T47D (cell line): ENCODE measurements around the gene FNBP1L.

ENCODE experiments used
- DNase-seq, 2 experiments: peaks; one replicate each; pipeline versions ENCODE4 v3.0.0 to v3.0.0-alpha.2; 2011 to 2012; ENCODE audit warnings: low read depth in 1 of 2, low spot score in 1 of 2
- JUND ChIP-seq: IDR thresholded peaks from 2 replicates; pipeline ENCODE4 v1.6.1; 2012; ENCODE audit warnings: low read depth
- in situ Hi-C: cut with HindIII; loops from 2 replicates; pipeline ENCODE4 v1.10.0; 2016; ENCODE audit warnings: low sequenced_read_pairs, low pct_unique_long_range_greater_than_20kb

Gene FNBP1L

GRCh38 chr1:93483200-93483599 lies 35.3 kb downstream of the FNBP1L start:
- DNase-seq: no peak
- in situ Hi-C loops: no loop called here
- TF ChIP-seq JUND: no peak

DNA sequence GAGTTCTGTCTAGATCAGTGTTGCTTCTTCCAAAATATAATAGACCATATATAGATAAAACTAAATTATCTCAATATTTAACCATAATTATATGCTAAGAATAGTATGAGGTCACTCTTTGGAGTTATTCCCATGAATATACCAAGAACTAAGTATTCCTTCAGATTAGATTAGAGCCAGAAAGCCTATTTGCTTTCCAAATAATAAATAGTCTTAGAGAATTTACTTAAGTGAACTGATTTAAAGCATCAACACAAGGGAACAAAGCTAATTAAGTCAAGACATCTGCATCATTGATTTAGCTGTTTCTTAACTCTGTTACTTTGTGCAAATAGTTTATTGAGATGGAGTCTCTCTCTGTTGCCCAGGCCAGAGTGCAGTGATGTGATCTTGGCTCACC lies 35.7 kb downstream of the FNBP1L start:
- in situ Hi-C loops: no loop called here
- no peak for DNase-seq
- TF ChIP-seq JUND: no peak

DNA sequence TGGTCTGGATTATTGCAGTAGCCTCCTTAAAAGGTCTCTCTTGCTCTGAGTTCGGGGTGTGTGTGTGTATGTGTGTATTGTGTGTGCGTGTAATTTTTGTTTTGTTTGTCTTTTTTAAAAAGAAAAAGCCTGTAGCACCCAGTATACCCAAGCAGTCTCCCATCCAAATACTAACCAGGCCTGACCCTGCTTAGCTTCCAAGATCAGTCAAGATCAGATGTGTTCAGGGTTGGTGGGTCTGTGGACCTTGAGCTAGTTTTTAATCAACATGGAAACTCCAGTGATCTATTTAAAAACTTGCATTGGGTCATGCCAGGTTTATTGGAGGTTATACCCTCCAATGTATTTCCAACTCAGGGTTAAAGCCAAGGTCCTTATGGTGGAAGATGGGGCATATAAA lies 40.3 kb downstream of the FNBP1L start:
- DNase-seq: no peak
- TF ChIP-seq JUND: no peak
- in situ Hi-C loops: no loop called here

- TF ChIP-seq JUND: no peak
- DNase-seq: no peak
- in situ Hi-C loops: no loop called here
Measured at GRCh38 chr1:93489756-93490155, 41.8 kb downstream of the FNBP1L start.

- in situ Hi-C loops: no loop called here
- no peak for TF ChIP-seq JUND
- no peak for DNase-seq
Measured at GRCh38 chr1:93490357-93490756, 42.4 kb downstream of the FNBP1L start.

GRCh38 chr1:93495911-93496310 lies 48.0 kb downstream of the FNBP1L start:
- DNase-seq: no peak
- TF ChIP-seq JUND: no peak
- in situ Hi-C loops: no loop called here

- in situ Hi-C loops: no loop called here
- no peak for TF ChIP-seq JUND
- DNase-seq: no peak
Measured at GRCh38 chr1:93496520-93496919, 48.6 kb downstream of the FNBP1L start.

GRCh38 chr1:93499075-93499474 lies 51.2 kb downstream of the FNBP1L start:
- TF ChIP-seq JUND: no peak
- in situ Hi-C loops: no loop called here
- DNase-seq: no peak

DNA sequence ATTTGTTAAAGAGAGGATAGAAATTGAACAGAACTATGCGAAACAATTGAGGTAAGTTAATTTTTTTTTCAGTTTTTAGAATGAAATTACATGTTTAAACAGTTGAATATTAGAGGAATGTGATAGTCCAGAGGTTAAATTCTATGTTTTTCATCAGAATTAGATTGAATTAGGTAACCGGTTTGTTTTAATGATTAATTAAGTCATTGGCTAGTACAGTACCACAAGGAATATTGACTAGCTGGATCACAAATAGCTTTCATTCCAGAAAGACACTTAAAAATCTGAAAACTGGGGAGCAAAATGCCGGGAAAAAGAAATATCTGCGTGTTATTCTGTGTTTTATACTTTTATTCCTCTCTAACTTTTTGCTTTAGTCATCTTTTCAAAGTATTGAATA lies 51.6 kb downstream of the FNBP1L start:
- TF ChIP-seq JUND: no peak
- in situ Hi-C loops: no loop called here
- no peak for DNase-seq

DNA sequence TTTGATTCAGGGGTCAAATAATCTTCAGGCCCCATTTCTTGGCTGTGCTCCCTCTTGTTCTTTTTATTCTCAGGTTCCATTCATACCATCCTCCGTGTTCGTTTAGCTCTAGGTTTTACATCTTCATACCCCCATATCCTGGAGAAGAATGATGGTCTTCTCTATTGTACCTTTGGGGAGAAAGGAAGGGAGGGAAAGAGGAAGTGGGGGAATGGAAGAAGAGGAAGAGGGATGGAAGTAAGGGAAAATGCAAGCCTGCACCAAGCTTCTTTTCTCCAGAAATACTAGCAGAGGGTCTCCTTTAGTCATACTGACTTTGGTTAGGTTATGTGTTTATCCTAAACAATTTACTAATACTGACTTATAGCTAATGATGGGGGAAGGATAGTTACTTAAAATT lies 52.4 kb downstream of the FNBP1L start:
- in situ Hi-C loops: no loop called here
- no peak for TF ChIP-seq JUND
- no peak for DNase-seq

GRCh38 chr1:93501399-93501798 lies 53.5 kb downstream of the FNBP1L start:
- no peak for TF ChIP-seq JUND
- in situ Hi-C loops: no loop called here

GRCh38 chr1:93501829-93502369 lies 54.0 kb downstream of the FNBP1L start:
- no peak for TF ChIP-seq JUND
- in situ Hi-C loops: no loop called here

More at GRCh38 chr1:93501399-93501798, 53.5 kb downstream of the FNBP1L start:
- no peak for DNase-seq

DNA sequence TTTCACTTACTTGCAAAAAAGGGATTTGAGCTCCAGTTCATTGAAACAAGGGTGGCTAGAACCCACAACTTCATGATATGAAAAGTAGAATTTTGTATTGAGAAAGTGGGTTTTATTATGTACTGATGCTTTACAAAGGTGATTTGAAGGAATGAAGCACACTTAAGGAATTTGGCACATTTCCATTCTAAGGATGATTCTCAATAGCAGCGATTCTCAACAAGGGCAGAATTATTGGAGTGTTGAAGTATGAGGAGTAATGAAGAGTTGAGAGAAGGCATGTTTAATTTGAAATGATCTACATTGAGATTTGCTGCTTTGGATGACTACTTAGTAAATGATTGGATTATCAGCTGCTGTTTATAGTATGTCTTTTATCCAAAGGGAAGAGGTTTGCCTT lies 54.7 kb downstream of the FNBP1L start:
- no peak for TF ChIP-seq JUND
- in situ Hi-C loops: no loop called here
- DNase-seq: no peak

More at GRCh38 chr1:93501829-93502369, 54.0 kb downstream of the FNBP1L start:
- no peak for DNase-seq

DNA sequence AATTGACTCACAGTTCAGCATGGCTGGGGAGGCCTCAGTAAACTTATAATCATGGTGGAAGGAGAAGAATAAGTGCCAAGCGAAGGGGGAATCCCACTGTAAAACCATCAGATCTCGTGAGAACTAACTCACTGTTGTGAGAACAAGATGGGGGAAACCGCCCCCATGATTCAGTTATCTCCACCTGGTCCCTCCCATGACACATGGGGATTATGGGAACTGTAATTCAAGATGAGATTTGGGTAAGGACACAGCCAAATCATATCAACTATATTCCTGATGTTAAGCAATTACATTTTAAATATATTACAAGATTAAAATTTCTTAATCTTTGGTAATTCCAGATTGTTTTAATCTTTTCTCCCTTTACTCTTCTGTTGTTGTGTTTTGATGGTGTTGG lies 55.2 kb downstream of the FNBP1L start:
- TF ChIP-seq JUND: no peak
- no peak for DNase-seq
- in situ Hi-C loops: no loop called here
